Bronchial epithelial cell (primary cell): ENCODE data around the gene FITM1. TPM values are rescaled to one million over a fixed set of nuclear protein-coding genes. Genes with fewer than 3 reads are reported as not detected.
A peak's percentile ranks its signal among the peaks of the same experiment; 100 is the strongest.

Experiments used
- DNase-seq: peaks from one replicate; pipeline ENCODE4 v3.0.0-alpha.2; 2010; ENCODE audit warnings: low read depth
- FAIRE-seq: peaks from 2 replicates; lab custom pipeline; 2011; peaks lifted over from hg19 to GRCh38; lab: Jason Lieb, UNC
- H3K27me3 ChIP-seq: 2 replicates; pipeline ENCODE4 v1.5.1; 2011; ENCODE audit warnings: low read length; ENCODE audit not compliant: control insufficient read depth, insufficient read depth
- H3K36me3 ChIP-seq: 2 replicates; pipeline ENCODE4 v1.5.1; 2011; ENCODE audit warnings: low read length; ENCODE audit not compliant: control insufficient read depth, insufficient read depth
- H3K4me3 ChIP-seq: 2 replicates; pipeline ENCODE4 v1.5.1; 2011; ENCODE audit warnings: mild to moderate bottlenecking, low read depth, low read length, control low read depth
- total RNA-seq: library from RNA; depleted of rRNA; stranded (reverse); fragments of >200 nt; gene quantifications from 2 replicates; pipeline ENCODE4 v1.2.1, GENCODE V29; 2014
- TF ChIP-seq, protein P1 (sequence below): IDR thresholded peaks from 2 replicates; pipeline ENCODE4 v1.5.1; 2011; ENCODE audit warnings: mild to moderate bottlenecking, moderate library complexity, low read length, control low read depth, inconsistent platforms; ENCODE audit not compliant: insufficient read depth, severe bottlenecking

The FITM1 gene
- total RNA-seq, 1 donor from 2014 or later, result not detected

DNA sequence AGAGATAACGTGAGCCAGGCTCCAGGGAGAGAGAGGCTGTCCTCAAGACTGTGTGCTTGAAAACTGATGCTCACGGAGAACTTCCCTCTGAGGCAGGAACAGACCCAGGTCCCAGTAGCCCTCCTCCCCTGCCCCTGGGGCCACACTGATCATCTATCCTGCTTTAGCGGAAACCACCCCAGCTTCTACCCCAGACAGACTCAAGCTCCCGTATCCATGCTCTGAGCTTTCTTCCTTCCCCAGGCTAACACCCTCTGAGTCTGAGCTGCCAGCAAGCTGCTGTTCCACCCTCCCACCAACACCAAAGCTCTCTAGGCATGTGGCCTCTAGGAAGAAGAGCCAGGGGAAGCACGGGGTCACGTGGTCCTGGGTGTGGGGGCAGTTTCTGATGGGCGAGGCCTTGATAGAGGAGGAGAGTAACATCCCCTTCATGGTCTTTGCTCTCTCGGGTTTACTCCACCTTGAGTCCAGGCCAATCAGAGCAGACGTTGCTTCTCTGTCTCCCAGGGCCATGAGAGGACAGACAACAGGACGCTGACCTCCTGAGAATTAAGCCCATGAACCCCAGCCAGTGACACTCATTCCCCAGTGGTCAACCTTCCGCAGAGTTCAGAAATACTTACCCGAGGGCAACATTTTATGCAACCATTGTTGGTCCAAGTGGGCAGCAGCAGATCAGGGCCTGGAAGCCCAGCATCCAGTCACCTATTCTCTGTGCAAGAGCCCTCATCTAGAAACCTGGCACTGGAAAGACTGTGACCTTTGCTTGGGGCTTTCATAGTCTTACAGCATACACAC, 35.0 kb upstream of the FITM1 start:
- H3K36me3 ChIP-seq, result peaks cover 38% of the 10 kb centered on the region
- H3K27me3 ChIP-seq, result no peaks in the 10 kb centered on the region
- no peak for FAIRE-seq
- no peak for DNase-seq
- TF ChIP-seq, protein P1, sequence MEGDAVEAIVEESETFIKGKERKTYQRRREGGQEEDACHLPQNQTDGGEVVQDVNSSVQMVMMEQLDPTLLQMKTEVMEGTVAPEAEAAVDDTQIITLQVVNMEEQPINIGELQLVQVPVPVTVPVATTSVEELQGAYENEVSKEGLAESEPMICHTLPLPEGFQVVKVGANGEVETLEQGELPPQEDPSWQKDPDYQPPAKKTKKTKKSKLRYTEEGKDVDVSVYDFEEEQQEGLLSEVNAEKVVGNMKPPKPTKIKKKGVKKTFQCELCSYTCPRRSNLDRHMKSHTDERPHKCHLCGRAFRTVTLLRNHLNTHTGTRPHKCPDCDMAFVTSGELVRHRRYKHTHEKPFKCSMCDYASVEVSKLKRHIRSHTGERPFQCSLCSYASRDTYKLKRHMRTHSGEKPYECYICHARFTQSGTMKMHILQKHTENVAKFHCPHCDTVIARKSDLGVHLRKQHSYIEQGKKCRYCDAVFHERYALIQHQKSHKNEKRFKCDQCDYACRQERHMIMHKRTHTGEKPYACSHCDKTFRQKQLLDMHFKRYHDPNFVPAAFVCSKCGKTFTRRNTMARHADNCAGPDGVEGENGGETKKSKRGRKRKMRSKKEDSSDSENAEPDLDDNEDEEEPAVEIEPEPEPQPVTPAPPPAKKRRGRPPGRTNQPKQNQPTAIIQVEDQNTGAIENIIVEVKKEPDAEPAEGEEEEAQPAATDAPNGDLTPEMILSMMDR, result no peak
- H3K4me3 ChIP-seq, result peak overlapping the region; percentile 94

DNA sequence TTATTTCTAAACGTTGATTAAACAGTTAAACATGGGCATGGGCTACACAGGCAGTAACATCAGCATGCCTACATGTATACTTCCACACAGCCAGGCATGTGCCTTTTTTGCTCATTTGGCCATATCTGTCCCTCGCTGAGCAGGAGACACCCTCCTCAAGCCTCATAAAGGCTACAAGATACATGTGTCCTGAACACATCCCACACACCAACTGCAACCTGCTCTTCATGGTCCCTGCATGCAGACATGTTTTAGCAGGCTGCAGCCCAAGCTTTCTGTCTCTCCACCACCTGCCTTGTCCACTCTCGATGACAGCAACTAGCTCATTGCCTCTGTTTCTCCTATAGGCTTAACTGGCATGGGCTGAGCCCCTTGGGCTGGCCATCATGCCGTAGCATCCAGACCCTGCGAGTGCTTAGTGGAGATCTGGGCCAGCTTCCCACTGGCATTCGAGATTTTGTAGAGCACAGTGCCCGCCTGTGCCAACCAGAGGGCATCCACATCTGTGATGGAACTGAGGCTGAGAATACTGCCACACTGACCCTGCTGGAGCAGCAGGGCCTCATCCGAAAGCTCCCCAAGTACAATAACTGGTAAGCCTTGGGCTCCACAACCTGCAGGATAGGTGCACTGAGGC, 33.8 kb upstream of the FITM1 start:
- Histone ChIP-seq H3K4me3 (no peak overlapping the region), H3K27me3 (no peaks in the 10 kb centered on the region), H3K36me3 (peaks cover 47% of the 10 kb centered on the region)
- FAIRE-seq (no peak), DNase-seq (no peak)
- TF ChIP-seq, protein P1, result no peak

DNA sequence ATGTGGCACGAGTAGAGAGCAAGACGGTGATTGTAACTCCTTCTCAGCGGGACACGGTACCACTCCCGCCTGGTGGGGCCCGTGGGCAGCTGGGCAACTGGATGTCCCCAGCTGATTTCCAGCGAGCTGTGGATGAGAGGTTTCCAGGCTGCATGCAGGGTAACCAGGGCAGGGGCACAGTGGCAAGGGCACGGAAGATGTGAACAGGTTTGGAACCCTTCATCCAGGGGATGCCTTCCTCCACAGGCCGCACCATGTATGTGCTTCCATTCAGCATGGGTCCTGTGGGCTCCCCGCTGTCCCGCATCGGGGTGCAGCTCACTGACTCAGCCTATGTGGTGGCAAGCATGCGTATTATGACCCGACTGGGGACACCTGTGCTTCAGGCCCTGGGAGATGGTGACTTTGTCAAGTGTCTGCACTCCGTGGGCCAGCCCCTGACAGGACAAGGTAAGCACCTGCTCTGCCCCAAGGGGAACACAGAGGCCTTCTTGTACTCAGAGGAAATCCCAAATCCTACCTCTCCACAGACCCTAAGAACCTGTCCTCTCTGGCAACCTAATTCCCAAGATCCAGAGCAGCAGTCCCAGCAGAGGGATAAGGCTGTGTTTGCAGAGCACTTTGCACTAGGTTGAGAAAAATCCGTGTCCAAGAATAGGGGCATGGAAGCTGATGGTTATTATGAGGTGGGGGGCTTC, 32.1 kb upstream of the FITM1 start:
- Histone ChIP-seq H3K27me3 (no peaks in the 10 kb centered on the region), H3K4me3 (no peak overlapping the region), H3K36me3 (peaks cover 57% of the 10 kb centered on the region)
- FAIRE-seq, result no peak
- DNase-seq, result no peak
- TF ChIP-seq, protein P1, result no peak

DNA sequence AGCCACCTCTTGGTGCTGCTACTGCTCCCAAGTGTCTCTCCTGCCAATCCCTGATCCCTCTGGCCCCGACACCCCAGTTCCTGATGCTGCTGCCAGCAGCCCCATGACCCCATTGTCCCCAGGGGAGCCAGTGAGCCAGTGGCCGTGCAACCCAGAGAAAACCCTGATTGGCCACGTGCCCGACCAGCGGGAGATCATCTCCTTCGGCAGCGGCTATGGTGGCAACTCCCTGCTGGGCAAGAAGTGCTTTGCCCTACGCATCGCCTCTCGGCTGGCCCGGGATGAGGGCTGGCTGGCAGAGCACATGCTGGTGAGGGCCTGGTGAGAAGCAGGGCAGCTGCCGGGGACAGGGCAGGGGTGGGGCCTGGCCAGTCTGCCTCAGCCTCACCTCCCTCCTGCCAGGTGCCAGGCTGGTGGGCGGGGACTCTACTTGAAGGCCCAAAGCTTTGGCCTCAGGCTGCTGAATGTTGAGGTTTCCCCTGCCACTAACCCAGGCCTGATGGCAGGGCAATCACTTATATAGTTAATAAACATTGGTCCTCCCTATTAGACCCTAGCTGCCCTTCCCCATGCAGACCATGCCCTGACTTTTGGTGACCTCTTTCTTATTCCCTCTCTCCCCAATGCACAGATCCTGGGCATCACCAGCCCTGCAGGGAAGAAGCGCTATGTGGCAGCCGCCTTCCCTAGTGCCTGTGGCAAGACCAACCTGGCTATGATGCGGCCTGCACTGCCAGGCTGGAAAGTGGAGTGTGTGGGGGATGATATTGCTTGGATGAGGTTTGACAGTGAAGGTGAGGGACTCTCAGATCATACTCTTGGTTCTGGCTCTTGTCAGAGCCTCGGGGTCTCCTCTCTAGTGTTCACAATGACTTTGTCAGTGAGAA, 31.3 kb upstream of the FITM1 start:
- no peak for FAIRE-seq
- DNase-seq, result no peak
- TF ChIP-seq, protein P1, result no peak
- Histone ChIP-seq H3K4me3 (no peak overlapping the region), H3K27me3 (no peaks in the 10 kb centered on the region), H3K36me3 (peaks cover 61% of the 10 kb centered on the region)

DNA sequence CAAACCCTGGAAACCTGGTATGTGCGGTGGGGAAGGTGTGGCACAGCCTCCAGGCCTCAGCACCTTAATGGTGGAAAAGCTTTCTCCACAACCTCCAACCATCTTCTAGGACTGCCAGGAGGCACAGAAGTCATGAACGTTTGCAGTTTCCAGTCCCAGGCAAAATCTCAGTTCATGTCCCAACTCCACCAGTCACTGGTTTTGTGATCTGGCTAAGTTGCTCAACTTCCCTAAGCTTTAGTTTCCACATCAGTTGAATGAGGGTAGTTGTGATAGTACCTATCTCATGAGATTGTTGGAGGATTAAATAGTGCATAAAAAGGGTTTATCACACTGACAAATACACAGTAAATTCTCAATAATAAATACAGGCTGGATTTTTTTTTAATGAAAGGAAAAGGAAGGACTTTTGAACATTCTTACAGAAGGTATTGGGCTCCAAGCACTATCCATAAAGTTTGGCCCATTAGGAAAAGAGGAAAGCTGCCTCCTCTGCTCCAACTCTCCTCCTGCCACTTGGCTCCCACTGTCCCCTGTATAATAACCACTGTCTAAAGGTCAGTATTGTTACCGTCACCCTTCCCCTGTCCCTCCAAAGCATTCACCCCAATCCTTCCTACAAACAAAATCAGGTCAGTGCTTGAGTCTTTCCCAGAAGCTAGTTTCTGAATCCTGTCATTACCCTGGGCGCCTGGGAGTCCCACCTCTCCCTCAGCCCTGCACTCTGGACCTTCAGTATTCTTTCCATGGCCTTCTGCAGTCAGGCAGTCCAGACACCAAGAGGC, 30.1 kb upstream of the FITM1 start:
- Histone ChIP-seq H3K36me3 (peaks cover 59% of the 10 kb centered on the region), H3K4me3 (no peak overlapping the region), H3K27me3 (no peaks in the 10 kb centered on the region)
- no peak for DNase-seq
- FAIRE-seq, result no peak
- TF ChIP-seq, protein P1, result no peak
